NCI-H510A (cell line): Measurements from ENCODE around the gene EIF4EBP2.

ENCODE experiments used
- DNase-seq: peaks from one replicate; lab custom pipeline; 2025; lab: John Stamatoyannopoulos, UW

The EIF4EBP2 gene

DNA sequence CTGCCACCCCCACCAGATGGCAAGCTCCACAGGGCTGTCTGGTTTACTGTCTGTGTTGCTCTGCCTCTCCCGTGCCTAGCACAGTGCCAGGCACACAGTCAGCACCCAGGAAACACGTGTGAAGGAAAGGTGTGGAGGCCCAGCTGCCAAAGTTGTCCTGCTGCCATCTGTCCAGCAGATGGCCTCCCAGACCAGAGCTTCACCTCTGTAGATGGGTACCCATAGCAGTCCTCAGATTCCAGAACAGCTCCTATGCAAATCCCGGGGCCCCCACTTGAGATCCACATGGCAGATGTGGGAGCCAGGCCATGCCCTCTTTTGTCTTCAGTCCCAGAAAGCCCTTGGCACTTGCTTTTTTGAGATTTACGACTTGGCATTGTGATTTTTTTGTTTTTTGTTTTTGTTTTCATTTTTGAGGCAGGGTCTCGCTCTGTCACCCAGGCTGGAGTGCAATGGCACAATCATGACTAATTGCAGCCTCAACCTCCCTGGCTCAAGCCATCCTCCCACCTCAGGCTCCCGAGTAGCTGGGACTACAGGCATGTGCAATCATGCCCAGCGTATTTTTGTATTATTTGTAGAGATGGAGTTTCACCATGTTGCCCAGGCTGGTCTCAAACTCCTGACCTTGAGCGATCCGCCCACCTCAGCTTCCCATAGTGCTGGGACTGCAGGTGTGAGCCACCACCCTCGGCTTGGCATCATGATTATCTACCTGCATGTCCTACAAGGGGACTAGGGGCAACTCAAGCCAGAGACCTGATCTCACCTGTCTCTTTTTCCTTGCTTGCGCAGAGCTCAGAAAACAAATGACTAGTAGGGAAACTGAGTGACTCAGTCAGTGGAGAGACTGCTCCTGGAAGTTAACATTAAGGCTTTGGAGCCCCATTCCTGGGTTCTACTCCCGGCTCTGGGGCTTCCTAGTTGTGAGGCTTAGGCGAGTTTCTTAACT, 57.7 kb downstream of the EIF4EBP2 start:
- DNase-seq, result no peak

DNA sequence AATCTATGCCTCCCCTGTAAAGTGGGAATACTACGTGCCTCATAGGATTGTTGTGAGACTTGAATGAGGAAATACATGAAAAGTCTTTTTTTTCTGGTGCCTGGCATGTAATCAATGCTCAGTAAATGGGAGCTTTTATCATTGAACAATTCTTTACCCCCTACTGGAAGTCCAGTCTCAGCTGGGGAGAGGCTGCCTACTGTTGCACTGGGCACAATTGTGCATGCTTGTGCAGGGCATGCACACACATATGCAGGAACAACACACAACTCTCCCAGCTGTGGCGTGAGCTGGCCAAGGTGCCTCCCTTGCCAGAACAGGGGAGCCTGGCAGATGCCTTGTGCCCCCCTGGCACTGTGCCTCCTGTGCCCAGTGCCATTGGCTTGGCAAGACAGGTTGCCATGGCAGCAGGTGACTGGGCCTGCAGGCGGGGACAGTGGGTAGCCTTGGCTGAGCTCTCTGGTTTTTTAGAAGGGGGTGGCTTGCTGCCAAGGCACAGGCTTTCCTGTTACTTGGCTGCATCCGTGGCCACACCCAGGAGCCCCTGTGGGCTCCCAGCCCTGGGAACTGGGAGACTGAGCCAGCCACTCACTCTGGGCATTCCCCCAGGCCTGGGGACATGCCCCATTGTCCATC, 58.5 kb downstream of the EIF4EBP2 start:
- DNase-seq, result no peak

DNA sequence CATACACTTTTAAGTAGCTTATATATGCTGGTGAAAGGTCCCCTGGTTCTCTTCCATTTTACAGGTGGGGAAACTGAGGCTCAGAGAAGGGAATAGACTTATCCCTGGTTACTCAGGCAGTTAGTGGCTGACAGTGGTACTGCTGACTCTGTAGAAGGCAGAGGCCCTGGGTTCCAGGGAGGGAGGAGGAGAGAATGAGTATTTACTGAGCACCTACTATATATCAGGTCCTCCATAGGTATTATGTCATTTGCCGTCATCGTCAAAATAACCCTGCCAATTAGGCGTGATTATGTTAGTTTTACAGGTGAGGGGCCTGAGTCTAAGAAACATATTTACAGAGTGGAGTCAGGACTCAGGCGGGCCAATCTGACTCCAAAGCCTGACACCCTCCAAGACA, 61.3 kb downstream of the EIF4EBP2 start:
- DNase-seq, result no peak

DNA sequence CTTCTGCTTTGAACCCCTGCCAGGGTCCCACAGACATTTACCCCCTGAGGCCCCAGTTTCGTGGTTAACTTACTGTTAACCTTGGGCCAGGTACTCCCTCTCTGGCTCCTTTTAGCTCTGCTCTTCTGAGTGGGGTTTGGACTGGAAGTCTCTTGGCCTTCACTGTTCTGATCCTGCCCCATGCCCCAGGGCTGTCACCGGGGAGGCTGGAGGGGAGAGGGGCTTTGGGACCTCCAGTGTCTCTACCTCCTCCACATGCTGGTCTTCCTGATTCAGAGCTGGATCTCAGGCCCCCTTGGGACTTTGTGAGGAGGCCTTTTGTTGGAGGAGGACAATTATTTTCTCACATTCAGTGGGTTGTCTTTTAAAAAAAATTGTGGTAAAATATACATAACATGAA, 61.9 kb downstream of the EIF4EBP2 start:
- DNase-seq, result no peak

DNA sequence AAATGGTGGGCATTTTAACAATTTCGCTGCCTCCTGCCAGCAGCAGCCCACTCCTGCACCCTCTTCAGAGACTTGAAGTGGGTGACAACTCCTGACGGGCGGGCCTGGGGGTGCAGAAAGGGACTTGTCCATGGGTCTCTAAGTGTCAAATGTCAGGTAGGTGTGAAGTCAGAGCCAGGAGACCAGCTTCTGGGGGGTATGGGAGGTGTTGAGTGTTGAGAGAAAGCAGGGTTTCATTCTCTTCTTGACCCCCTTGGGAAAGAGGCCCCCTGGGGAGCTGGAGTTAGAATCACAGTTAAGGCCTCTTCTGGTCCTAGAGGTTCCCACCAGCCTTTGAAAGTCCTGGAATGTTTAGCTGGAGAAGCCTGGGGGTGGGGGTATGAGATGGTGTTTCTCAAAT, 63.0 kb downstream of the EIF4EBP2 start:
- no peak for DNase-seq

DNA sequence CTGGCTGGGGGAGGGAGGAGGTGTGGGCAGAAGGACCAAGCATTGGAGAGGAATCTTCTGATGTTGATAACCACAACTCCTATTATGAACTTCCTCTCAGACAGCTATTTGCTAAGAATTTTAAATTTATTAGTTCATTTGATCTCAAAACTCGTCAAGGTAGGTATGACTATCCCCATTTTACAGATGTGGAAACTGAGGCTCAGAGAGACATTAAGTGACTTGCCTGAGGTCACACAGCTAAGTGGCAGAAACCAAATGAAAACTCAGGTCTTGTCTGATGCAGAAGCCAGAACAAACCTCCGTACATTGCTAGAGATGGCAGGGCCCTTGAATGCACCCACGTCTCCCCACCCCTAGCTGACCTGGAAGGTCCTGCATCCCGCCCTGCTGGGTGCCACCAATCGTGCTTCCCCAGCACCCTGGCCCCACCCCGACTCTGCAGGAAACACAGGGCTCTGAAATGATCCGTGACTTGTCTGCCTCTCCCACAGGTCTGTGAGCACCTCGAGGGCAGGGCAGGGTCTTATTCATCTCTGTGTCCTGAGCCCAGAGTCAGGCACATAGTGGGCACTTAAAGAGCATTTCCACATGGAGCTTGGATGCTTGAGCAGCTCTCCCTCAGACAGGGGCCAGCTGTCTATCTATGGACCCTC, 69.0 kb downstream of the EIF4EBP2 start:
- no peak for DNase-seq

DNA sequence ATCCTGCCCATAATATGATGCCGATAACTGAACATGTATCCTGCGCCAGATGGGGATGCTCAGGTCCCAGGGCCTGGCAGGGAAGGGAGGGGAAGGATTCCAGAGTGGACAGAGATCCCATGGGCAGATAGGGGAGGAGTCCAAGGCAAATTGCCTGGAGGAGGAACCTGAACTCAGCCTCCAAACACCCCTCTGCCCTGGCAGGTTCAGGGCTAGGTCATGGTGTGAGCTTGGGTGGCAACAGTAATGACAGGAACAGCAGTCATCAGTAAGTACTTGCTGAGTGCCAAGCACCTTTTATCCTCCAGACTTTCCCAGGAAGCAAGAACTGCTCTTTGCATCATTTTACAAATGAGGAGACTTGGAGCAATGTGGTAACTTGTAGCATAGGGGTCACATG, 70.8 kb downstream of the EIF4EBP2 start:
- DNase-seq, result no peak

DNA sequence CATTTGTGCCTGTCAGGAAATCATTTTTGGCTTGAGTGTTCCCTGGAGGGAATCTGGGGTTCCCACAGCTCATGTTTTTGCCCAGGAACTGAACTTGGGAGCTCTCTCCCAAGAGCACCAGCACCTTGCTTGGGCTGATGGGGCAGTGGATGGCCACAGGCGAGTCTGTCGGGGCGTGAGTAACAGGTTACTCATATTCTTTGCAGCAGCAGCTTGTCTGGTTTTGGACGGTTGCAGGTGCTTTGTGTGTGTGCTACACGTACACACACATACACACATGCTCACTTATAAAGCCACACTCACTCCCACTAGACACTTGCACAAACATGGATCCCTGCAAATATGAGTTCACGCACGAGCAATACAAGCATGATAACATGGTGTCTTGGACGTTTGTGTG, 71.7 kb downstream of the EIF4EBP2 start:
- no peak for DNase-seq

DNA sequence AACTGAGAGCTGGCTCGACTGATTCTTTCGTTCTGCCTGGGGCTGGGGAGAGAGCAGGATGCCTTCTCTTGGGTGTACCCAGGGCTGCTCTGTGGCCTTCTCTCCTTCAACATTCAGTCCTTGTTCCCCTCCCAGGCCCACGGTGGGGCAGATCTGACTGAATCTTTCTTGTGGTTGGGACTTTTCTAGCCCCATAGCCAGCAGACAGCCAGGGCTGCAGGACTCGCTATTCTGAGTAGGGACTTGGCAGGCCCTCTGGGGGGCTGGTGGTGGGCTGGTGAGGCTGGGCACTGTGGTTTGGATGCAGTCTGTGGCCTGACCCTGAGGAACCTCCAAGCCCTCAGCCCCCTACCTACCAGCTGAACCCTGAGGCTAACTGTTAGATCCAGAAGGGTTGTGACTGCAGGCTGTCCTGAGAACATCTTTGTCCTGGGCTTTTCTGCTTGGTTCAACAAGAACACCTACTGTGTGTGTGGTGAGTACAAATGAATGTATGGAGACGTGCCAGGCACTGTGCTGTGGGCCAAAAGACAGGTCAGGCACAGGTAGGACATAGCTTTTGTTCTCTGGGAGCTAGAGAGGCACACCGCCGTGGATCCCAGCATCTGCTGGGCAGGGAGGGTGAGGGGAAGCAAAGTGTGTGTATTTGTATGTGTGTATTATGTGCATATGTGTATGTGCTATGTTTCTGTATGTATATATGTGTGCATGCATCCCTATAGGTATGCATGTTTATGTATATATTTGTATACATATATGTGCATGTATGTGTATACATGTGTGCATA, 72.5 kb downstream of the EIF4EBP2 start:
- DNase-seq, result no peak

DNA sequence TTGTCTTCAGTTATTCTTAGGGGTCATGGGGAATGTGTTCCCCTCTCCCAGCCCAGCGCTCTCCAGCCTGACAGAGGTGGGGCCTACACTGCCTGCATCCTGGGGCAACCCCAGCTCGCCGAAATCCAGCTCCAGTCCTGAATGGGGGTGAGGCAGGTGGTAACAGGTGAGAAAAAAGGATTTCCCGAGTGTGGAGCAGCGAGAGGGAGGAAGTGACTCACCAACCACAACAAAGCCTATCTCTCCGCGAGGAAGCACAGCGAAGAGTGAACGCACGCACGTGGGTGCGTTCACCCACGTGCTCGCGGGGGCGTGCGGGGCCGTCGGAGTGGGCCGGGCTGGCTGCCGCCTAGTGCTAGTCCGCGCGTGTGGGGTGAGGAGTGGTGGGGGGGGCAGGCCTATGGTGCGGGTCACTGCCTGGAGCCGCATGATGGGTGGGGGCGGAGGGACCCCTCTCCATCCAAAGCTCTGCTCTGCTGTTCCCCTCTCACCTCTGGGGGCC, 73.8 kb downstream of the EIF4EBP2 start:
- DNase-seq, result no peak
